ENCODE data around the gene IFIT2.
"Not testable (repeated sequence)": the region's sequence is repeated elsewhere in the genome, so short reads cannot be mapped to it uniquely, and the experiment has no call there.

Gene IFIT2

DNA sequence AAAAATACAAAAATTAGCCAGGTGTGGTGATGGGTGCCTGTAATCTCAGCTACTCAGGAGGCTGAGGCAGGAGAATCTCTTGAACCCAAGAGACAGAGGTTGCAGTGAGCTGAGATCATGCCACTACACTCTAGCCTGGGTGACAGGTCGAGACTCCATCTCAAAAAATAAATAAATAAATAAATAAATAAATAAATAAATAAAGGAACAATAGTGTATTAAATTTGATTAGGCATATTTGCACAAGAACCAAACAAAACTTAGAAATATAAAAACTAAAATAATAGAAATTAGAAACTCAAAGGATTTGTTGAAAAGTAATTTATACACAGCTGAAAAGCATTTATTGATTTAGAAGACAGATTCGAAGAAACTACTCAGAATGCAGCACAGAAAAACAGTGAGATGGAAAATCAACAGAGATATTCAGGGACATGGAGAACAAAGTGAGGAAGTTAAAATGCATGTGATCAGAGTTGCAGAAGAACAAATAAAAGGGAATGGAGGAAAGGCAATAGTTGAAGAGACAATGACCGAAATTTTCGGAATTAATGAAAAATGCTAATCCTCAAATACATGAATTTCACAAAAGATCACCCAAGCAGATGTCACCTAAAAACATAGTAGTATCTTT lies 43.6 kb downstream of the IFIT2 start:
- TF ChIP-seq, protein P1, sequence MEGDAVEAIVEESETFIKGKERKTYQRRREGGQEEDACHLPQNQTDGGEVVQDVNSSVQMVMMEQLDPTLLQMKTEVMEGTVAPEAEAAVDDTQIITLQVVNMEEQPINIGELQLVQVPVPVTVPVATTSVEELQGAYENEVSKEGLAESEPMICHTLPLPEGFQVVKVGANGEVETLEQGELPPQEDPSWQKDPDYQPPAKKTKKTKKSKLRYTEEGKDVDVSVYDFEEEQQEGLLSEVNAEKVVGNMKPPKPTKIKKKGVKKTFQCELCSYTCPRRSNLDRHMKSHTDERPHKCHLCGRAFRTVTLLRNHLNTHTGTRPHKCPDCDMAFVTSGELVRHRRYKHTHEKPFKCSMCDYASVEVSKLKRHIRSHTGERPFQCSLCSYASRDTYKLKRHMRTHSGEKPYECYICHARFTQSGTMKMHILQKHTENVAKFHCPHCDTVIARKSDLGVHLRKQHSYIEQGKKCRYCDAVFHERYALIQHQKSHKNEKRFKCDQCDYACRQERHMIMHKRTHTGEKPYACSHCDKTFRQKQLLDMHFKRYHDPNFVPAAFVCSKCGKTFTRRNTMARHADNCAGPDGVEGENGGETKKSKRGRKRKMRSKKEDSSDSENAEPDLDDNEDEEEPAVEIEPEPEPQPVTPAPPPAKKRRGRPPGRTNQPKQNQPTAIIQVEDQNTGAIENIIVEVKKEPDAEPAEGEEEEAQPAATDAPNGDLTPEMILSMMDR (conservative IDR thresholded peaks at IDR 0.05) = no peak
- H3K27ac ChIP-seq = no peak overlapping the region

DNA sequence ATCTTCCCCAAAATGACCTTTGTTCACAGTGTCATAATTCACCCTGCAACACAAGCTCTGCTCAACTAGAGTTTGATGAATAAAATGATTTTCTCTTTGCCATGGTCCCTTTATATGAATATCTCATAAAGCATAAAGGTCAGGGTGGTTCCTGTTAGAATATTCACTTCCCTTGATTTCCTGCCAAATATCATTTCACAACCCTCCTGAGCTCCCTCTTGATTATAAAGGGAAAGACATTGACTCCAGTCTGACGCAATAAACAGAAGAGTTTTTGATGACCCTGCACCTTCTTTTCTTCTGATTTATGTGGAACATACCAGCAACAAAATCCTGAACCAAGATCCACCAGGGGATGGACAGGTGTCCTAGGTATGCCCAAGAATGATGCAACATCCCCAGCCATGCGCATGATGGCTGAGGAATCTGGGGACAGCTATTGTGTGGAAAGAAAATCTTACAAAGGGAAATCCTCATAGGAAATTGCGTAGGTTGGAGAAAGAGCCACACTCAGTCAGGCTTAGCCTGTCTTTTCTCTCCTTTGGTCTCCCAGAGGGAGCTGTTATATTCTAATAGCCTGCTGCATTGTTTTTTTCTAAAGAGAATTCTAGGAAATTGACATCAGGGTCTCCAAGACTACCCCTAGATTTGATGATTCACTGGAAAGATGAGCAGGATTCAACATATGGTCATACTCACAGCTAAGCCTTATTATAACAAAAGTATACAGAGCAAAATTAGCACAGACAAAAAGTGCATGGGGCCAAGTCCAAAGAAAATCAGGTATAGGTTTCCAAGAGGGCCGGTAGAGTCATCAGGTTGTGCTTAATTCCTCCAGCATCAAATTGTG lies 44.8 kb downstream of the IFIT2 start:
- TF ChIP-seq, protein P1 (conservative IDR thresholded peaks at IDR 0.05) = no peak
- no peak overlapping the region for H3K27ac ChIP-seq

DNA sequence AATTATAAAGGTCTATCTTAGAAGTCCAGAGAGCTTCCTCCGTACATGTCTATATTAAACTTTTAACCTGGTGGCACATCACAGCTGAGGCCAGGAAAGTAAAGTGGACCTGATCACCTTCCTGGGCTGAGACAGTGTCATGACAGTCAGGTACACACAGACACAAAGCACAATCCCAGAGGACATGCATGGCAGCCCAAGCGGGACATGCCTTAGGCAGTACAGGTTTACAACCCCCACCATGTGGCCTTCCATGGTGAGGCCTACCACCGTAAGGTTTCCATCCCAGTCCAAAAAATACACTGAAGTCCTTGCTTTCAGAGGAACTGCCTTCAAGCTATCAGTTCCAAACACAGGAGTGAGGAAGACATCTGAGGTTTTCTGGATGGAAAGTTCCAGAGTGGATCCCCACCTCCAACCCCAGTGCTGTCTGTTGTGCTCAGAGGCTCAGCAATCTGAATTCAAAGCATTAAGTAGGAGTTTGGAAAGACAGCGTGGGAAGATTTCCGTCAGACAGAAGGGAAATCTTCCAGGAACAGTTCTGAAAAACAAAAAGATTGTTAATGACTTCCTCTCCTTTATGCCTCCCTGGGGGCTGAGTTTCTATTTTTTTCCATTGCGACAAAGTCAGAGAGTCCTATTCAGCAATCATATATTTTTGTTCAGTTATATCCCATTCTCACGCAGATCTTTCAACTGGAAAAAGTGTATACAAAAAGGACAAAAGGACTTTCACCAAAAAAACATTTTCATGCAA lies 46.0 kb downstream of the IFIT2 start:
- TF ChIP-seq, protein P1 (conservative IDR thresholded peaks at IDR 0.05) = no peak
- no peak overlapping the region for H3K27ac ChIP-seq

DNA sequence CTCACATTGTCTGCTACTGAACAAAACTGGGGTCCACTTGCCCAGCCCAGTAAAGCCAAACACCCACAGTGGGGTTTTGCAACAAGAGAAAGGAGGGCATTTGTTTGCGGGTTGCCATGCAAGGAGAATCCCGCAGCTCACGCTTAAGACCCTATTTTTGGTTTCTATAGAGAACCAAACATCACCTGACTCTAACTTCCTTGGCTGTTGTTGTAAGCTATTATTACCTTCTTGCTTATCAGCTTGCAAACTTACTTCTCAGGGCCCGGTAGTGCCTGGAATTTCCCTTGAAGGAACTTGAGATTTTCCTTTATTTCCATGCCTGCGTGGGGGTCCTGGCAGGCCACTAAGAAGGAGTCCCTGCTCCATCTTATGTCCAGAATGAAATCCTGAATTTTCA lies 46.6 kb downstream of the IFIT2 start:
- TF ChIP-seq, protein P1 (conservative IDR thresholded peaks at IDR 0.05) = no peak
- H3K27ac ChIP-seq = no peak overlapping the region

DNA sequence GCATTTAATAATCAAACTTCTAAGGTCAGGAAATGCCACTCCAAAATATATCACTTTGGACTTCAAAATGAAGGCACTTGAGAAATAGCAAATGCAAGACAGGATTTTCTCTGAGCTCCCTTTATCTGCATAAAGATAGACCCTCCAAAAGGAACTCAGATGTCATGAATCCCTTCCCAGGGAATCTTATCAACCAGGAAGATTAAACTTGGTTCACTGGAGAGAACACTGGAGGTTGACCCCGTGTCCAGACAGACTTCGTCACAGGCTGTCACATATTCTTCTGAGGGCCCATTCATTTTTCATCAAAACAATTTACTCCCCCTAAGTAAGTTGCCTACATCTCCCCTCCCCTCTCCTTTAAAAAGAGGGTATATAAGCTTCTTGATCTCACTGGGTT lies 47.1 kb downstream of the IFIT2 start:
- TF ChIP-seq, protein P1 (conservative IDR thresholded peaks at IDR 0.05) = no peak
- no peak overlapping the region for H3K27ac ChIP-seq

DNA sequence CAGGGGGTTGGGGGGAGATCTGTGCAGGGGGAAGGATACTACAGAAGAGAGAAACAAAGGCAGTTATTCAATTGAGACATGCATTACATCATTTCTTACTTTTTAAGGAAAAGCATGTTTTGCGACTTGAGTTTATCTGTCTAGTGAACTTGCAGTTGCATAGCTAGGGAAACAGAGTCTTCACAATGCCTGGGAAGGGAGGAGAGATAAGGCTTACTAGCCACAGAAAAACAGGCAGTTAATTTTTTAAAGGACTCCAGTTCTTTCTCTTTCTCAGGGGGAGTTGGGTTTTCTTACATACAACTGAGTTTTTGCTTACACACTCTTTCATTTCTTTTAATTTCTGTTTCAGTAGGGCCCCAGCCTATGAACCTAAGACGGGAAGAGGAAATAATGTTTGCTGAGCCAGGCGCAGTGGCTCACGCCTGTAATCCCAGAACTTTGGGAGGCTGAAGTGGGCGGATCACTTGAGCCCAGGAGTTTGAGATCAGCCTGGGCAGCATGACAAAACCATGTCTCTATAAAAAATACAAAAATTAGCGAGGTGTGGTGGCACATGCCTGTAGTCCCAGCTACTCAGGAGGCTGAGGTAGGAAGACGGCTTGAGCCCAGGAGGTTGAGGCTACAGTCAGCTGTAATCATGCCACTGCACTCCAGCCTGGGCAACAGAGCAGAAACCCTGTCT lies 48.9 kb downstream of the IFIT2 start:
- H3K27ac ChIP-seq = not testable (repeated sequence)

DNA sequence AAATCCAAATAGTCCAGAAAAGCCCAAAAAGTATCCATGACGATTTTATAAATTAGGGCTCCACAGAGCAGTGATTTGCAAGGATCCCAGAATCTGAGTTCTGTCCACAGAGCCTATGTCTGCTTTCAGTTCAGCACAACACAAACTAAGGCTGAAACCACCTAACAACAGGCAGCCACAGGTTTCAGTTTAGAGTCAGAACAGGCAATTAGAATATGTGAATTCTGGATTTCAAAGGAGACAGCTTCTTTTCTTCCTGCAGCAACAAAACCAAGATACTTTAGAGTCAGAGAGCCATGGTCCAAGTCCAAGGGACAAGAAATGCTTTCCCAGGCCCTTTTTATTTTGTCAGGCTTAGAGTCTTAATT lies 49.5 kb downstream of the IFIT2 start:
- TF ChIP-seq, protein P1 (conservative IDR thresholded peaks at IDR 0.05) = no peak
- no peak overlapping the region for H3K27ac ChIP-seq

Data from VCaP (cell line).